GM19238 (cell line): ENCODE results near the gene SENP5.
A peak's percentile ranks its signal among the peaks of the same experiment; 100 is the strongest.

ENCODE experiments used
- DNase-seq: peaks from one replicate; pipeline ENCODE4 v3.0.0; 2011; ENCODE audit warnings: low spot score; ENCODE audit not compliant: insufficient read length

SENP5 gene

DNA sequence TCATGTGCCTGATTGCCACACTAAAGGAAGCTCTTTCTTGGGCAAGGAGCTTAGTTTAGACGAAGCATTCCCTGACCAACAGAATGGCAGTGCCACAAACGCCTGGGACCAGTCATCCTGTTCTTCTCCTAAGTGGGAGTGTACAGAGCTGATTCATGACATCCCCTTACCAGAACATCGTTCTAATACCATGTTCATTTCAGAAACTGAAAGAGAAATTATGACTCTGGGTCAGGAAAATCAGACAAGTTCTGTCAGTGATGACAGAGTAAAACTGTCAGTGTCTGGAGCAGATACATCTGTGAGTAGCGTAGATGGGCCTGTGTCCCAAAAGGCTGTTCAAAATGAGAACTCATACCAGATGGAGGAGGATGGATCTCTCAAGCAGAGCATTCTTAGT, 18.4 kb downstream of the SENP5 start:
- DNase-seq, result no peak

DNA sequence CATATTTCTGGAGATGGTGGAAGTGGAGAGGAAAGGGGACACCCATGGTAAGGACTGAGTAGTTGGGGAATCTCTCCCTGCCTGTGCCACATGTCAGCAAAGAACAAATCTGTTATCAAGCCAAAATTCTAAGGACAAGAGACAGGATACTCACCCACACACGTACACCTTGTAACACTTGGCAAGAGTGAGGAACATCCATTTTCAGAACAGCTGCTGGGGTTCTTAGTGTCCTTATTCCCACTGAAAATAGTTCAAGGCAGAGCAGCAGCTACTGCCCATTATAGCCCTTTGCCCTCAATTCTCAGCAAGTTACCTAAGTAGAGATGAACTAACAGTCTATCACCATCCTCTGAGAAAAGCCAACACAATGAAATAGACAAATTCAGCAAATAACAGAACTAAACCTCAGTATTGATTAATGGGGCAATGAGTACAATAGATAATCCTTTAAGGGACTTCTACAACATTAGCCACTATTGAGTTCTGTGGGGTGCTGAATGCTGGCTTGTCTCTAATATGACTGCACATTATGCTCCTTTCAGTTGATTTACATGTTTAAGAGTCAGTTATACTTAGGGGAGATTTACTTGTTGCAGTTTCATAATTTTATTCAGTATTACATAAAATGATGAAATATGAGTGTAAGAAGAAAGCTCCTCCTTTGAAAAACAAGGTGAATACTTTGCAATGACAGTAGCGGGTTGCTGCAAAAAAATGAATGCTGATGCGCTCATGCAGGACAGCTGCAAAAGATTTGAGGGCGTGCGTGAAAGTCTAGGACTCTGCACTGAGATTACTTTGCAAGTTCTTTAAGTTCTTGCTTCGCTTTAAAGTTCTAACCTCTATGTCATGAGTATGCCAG, 22.4 kb downstream of the SENP5 start:
- DNase-seq, result no peak

DNA sequence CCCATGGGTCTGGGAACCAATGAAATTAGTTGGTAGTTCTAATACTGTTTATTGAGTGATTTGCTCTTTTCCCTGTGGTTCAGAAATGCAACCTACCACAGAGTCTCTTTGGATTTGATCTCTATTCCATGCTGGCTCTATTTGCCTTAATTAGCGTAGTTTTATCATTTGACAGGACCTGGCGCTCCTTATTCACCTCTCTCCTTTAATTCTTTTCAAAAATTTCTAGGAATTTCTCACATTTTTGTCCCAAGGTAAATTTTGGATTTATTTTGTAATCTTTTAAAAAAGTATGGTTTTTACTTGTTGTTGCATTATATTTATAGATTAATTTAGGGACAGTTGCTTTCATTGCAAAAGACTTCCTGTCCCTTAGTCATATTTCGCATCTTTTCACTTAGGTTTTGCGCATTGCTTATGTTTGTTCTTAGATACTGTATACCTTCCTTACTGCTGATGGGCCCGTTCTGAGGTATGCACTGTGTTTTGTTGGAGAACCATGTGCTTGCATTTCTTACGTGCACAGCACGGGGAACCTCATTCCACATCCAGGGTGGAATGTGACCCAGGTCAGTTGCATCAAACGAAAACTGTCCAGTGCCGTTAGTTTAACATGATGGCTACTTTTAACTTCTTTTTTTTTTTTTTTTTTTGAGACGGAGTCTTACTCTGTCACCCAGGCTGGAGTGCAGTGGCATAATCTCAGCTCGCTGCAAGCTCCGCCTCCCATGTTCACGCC, 27.0 kb downstream of the SENP5 start:
- DNase-seq, result no peak

DNA sequence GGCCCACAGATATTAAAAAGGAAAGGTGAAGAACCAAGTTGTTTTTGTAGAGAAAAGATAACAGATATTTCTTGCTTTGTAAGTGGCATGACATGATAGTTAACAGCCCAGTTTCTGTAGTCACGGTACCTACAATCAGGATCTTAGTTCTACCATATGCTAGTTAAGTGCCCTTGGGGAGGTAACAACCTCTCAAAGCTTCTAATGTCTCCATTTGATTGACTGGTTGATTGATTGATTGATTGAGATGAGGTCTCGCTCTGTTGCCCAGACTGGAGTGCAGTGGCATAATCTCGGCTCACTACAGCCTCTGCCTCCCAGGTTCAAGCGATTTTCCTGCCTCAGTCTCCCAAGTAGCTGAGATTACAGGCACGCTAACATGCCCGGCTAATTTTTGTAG, 28.5 kb downstream of the SENP5 start:
- no peak for DNase-seq

DNA sequence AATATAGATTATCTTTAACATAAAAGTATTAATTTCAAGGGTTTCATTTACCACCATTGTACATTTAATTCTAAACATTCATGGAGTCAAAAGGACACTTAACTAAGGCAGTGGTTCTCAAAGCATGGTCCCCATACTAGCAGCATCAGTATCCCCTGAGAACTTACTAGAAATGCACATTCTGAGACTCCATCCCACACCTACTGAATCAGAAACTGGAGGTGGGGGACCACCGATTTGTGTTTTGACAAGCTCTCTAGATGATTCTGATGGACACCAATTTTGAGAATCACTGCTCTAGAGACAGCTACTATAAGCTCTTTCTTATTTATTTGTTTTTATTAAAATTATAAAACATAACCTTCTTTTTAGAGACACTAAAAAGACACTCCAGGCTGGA, 34.0 kb downstream of the SENP5 start:
- no peak for DNase-seq

DNA sequence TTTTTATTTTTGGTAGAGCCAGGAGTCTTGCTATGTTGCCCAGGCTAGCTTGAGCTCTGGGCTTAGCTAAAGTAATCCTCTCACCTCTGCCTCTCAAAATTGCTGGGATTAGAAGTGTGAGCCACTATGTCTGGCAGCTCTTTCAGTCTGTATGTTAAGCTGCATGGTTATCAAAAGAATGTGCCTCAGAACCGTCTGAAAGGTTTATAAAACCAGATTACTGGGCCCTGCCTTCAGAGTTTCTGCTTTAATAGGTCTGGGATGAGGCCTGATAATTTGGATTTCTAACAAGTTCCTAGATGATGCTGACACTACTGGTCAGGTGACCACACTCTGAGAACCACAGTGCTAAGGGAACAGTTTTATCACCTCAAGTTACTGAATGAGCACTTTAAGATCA, 34.6 kb downstream of the SENP5 start:
- DNase-seq, result no peak

DNA sequence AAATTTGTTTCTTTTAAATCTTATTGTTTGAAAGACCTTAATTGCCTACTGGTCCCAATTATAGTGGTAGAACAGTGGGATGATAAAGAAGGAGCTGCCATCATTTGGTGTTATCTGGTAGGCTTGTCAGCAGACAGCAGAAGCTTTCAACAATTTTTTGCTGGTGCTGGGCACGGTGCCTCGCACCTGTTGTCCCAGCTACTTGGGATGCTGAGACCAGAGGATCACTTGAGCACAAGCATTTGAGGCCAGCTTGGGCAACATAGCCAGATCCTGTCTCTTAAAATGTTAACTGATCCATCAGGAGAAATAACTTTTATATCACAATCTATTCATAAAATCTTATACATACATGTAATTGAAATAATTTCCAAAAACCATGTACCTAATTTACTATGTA, 36.0 kb downstream of the SENP5 start:
- DNase-seq, result no peak

DNA sequence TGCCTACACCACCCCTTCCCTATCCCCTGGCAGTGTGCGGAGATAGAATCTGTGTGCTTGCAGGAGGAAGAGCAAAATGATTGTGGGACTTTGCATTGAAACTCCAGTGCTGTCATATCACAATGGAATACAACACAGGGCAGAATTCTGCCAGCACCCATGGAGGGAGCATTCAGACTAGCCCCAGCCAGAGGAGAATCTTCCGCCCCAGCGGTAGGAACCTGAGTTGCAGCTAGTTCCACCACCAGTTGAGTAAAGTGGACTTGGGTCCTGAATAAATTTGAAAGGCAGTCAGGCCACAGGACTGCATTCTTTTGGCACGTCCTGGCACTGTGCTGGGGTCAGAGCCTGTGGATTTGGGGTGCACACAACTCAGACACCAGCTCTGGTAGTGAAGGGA, 47.1 kb downstream of the SENP5 start:
- DNase-seq, result no peak

DNA sequence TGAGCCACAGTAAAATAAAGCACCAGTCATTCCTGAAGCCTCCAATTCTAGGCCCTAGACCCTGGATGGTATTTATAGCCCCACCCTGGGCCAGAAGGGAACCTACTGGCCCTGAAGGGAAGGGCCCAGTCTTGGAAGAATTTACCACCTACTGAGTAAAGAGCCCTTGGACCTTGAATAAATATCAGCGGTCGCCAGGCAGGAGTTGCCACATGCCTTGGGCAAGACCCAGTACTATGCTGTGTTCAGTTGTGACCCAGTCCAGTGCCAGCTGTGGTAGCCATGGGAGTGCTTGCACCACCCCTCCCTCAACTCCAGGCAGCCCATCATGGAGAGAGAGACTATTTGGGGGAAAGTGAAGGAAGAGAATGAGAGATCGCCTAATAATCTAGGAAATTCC, 47.7 kb downstream of the SENP5 start:
- DNase-seq, result no peak

DNA sequence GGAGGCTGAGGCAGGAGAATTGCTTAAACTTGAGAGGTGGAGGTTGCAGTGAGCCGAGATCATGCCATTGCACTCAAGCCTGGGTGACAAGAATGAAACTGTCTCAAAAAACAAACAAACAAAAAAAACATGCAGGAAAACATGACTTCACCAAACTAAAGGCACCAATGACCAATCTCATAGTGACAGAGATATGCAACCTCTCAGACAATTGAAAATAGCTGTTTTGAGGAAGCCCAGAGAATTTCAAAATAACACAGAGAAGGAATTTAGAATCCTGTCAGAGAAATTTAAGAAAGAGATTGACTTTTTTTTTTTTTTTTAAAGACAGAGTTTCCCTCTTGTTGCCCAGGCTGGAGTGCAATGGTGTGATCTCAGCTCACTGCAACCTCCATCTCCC, 48.5 kb downstream of the SENP5 start:
- no peak for DNase-seq

DNA sequence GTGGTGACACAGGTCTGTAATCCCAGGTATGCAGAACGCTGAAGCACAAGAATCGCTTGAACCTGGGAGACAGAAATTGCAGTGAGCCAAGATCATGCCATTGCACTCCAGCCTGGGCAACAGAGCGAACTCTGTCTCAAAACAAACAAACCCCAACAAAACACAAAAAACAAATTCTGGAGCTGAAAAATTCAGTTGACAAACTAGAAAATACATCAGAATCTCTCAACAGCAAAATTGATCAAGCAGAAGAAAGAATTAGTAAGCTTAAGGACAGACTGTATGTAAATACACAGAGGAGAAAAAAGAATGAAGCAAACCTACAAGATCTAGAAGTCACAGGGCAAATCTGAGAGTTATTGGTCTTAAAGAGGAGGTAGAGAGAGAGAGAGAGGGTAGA, 49.3 kb downstream of the SENP5 start:
- no peak for DNase-seq

DNA sequence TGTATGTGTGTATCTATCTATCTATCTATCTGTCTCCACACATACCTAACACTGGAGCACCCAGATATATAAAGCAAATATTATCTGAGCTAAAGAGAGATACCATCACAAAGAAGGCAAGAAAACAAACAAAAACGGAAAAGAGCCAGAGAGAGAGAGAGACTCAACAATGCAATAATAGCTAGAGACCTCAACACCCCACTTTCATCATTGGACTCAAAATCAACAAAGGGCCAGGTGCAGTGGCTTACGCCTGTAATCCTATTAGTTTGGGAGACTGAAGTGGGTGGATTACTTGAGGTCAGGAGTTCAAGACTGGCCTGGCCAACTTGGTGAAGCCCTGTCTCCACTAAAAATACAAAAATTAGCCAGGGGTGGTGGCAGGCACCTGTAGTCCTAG, 51.2 kb downstream of the SENP5 start:
- no peak for DNase-seq

DNA sequence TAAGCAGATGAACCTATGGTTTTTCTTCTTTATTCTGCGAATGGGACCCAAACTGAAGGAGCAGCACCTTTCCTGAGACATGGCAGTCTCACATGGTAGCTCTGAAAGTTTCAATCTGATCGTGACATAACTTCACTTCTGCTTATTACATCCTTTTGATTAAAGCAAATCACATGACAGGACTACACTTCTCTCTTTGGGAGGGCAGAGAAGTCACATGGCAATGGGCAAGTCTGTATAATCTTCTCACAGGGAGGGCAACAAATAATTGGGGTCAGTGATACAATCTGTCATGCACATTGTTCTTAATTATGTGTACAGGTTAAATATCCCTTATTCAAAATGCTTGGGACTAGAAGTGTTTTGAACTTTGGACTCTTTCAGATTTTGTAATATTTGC, 53.0 kb downstream of the SENP5 start:
- no peak for DNase-seq

DNA sequence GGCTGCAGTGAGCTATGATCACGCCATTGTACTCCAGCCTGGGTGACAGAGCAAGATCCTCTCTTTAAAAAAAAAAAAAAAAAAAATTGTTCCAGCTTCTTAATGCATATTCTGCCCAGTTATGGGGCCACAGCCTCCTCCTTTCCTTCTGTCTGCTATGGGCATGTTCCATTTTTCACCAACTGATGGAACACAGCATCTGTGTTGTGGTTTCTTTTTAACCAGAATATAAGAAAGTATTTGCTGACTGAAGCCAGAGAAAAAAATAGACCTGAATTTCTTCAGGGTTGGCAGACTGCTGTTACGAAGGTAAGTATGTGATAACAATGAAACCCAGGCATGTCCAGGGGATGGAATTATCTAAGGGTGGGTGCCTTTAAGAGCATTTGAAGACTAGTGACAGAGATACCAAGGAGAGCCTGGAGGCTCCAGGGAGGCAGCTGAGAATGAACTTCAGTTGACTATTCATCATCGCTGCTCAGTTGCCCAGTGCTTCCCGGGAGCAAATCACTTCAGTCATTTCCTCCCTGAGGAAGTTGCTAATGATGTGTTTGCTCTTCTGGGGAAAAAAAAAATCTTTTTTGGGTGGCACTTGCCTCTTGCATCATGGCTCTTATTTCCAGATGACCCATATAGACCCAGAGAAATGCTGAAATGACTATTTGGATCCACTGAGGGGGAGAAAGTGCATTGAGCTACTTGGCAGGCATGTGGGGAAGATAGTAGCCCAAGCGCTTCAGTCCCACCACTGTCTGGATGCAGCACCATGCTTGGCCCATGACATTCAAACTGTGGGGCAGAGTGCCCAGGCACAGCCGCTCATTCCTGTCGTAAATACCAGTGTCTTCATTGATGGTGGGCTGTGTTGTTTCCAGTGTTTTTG, 60.1 kb downstream of the SENP5 start:
- no peak for DNase-seq

DNA sequence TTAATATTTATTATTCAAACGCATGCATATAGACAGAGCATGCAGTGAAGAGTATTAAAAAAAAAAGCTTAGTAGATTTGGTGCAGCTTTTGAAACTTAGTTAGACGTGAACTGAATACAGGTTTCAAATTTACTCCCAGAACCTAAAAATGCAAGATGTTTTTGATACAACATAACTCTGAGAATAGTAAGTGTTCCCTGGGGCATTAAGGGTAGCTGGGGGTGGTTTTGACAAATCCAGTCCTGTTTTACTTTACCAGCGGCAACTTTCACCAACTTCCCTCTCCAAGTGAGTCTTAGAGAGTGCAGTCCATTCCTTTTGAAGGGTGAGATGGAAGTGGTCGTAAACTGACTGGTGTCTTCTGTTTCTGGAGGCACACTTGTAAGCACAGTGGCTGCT, 63.4 kb downstream of the SENP5 start:
- DNase-seq, result no peak

DNA sequence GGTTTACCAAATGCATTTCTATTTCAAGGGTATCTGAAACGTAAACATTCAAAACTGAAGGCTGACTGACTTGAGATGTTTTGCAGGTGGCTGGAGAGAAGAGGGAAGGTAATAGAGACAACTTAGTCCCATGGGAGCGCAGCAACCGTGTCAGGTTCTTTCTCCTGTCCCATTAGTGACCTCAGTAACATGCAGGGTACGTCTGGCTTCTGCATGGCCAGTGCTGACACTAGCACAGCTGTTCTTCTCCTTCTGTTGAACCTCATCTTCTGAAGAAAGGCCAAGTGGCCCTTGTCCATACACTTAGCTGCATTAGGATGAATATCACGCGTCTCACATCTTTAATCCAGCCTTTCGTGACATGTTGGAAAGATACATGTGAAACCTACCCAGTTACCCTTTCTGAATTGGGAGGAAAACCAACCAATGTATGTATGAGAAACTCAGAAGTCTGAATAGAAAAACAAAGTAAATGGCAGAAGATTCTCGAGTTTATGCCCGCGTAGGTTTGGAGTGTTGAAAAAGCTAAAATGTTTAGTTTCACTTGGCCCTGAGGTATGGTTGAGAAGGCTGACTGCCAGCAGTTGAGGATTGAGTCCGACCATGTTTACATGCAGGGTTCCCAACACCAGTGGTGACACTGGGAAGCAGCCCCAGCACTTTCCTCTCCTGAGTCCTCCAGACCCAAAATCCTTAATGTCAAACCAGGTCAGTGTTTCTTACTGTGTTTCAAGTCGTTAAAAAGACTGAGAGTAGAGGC, 64.3 kb downstream of the SENP5 start:
- DNase-seq, result no peak

DNA sequence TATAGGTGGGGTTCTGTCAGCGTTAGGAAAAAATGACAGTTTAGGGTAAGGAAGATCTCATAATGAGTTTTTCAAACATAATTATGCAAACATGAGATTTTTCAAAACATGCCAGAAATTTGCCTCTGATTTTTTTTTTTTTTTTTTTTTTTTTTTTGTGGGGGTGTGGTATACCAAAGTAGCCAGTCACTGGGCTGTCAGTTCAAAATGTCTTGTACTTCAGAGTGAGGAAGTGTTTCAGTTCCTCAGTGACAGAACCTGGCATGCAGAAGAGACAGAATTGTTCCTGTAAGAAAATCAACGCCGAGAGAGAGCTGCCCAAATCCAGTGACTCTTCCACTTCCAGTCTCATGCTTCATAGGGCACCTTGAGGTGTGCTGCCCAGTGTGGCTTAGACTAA, 64.9 kb downstream of the SENP5 start:
- no peak for DNase-seq

DNA sequence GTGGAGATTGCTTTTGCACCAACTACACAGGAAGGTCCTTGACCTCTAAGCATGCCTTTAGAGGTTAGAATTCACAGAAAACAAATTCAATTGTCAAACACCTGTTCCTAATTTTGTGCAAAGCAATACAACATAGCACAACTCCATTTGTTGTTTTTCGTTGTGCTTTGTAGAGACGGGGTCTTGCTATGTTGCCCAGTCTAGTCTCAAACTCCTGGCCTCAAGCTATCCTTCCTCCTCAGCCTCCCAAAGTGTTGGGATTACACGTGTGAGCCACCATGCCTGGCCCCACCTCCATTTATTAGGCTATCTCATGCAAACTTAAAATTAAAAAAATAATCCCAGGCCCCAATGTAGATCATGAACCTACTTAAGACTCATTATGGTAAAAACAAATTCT, 68.6 kb downstream of the SENP5 start:
- no peak for DNase-seq

DNA sequence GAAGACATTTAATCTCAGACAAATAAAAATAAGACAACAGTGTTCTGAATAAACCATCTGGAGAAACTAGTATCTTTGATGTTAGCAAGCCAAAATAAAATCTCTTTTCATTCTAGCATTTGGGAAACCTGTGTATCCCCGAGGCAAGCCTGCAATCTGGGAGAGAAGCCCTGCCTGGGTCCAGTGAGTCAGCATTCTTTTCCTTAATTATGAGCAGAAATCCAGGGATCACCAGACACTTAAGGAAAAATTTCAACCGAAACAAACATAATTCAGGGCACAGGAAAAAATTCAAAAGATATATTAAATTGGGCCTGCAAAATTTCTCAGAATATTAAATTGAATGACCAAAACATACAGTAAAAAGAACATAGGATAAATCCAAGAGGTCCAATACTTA, 70.4 kb downstream of the SENP5 start:
- no peak for DNase-seq

DNA sequence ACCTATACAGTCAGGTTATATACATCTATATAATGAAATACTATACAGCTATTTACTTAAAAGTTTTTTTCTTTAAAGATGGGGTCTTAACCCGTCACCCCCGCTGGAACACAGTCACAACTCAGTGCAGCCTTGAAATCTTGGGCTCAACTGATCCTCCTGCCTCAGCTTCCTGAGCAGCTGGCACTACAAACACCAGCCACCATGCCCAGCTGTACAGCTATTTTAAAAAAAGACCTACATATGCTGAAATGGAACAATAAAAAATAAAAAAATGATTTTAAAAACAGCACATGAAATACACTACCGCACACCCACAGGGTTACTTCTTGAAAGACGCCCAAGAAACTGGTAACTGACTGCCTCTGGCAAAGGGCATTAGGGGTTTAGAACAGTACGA, 70.9 kb downstream of the SENP5 start:
- no peak for DNase-seq

DNA sequence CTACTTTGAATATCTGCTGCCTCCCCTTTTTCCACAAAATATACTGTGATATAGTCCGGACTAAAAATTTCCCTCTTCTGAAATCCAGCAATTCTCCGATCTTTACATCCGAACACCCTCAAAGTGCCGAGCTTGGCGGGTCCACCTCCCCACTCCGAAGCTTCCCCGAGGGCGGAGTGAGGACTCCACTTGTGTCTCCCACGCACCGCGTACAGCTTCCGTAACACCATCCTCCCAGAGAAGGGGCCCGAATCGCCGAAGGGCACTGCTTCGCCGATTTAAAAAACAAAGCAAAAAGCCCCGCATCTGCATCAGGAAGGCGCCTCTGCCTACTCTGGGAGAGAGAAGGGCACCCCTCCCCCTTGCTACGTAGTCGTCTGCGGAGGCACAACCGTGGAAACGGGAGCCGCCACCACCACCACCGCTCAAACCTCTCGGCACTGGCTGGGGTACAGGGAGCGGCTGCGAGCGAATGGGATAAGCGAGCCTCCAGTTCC, 74.1 kb downstream of the SENP5 start:
- DNase-seq, result peak; percentile 39
